ENCODE measurements around the gene MTHFS.

The MTHFS gene

GRCh38 chr15:79824136-79824701 is 72.6 kb downstream of the MTHFS start:
- Mint-ChIP-seq H3K9me3 (peaks cover 11% of the 10 kb centered on the region), H3K4me1 (no peaks in the 10 kb centered on the region), H3K36me3 (peaks cover 29% of the 10 kb centered on the region), H3K27me3 (no peaks in the 10 kb centered on the region), H3K4me3 (no peak overlapping the region), H3K27ac (no peak overlapping the region)
- ATAC-seq, result no peak

- H3K4me3 Mint-ChIP-seq, result no peak overlapping the region
- peaks cover 15% of the 10 kb centered on the region for H3K9me3 Mint-ChIP-seq
- H3K27ac Mint-ChIP-seq, result no peak overlapping the region
- ATAC-seq, result no peak
- no peaks in the 10 kb centered on the region for H3K4me1 Mint-ChIP-seq
- H3K27me3 Mint-ChIP-seq, result no peaks in the 10 kb centered on the region
- peaks cover 23% of the 10 kb centered on the region for H3K36me3 Mint-ChIP-seq
Measured at GRCh38 chr15:79820820-79821219, 76.0 kb downstream of the MTHFS start.

- Mint-ChIP-seq H3K27me3 (peaks cover 2% of the 10 kb centered on the region), H3K27ac (no peak overlapping the region), H3K36me3 (peaks cover 23% of the 10 kb centered on the region), H3K4me1 (no peaks in the 10 kb centered on the region), H3K4me3 (no peak overlapping the region), H3K9me3 (peaks cover 15% of the 10 kb centered on the region)
- ATAC-seq, result no peak
Measured at GRCh38 chr15:79820176-79820575, 76.6 kb downstream of the MTHFS start.

- Mint-ChIP-seq H3K27ac (no peak overlapping the region), H3K9me3 (peaks cover 15% of the 10 kb centered on the region), H3K27me3 (peaks cover 9% of the 10 kb centered on the region)
Measured at GRCh38 chr15:79816571-79816970, 80.2 kb downstream of the MTHFS start.

GRCh38 chr15:79815468-79815867 is 81.3 kb downstream of the MTHFS start:
- H3K27ac Mint-ChIP-seq, result no peak overlapping the region
- H3K4me3 Mint-ChIP-seq, result no peak overlapping the region
- H3K27me3 Mint-ChIP-seq, result peaks cover 9% of the 10 kb centered on the region
- no peak for ATAC-seq
- H3K36me3 Mint-ChIP-seq, result peaks cover 16% of the 10 kb centered on the region
- peaks cover 10% of the 10 kb centered on the region for H3K9me3 Mint-ChIP-seq
- no peaks in the 10 kb centered on the region for H3K4me1 Mint-ChIP-seq

More at GRCh38 chr15:79816571-79816970, 80.2 kb downstream of the MTHFS start:
- H3K4me1 Mint-ChIP-seq, result no peaks in the 10 kb centered on the region
- no peak for ATAC-seq
- H3K36me3 Mint-ChIP-seq, result peaks cover 23% of the 10 kb centered on the region
- H3K4me3 Mint-ChIP-seq, result no peak overlapping the region

GRCh38 chr15:79812541-79812940 is 84.3 kb downstream of the MTHFS start:
- ATAC-seq, result no peak
- Mint-ChIP-seq H3K36me3 (no peaks in the 10 kb centered on the region), H3K4me1 (no peaks in the 10 kb centered on the region), H3K9me3 (no peaks in the 10 kb centered on the region), H3K27ac (no peak overlapping the region), H3K4me3 (no peak overlapping the region), H3K27me3 (peaks cover 9% of the 10 kb centered on the region)

- no peaks in the 10 kb centered on the region for H3K9me3 Mint-ChIP-seq
- H3K4me3 Mint-ChIP-seq, result no peak overlapping the region
- no peak for ATAC-seq
- H3K27ac Mint-ChIP-seq, result no peak overlapping the region
- no peaks in the 10 kb centered on the region for H3K4me1 Mint-ChIP-seq
- peaks cover 9% of the 10 kb centered on the region for H3K27me3 Mint-ChIP-seq
- H3K36me3 Mint-ChIP-seq, result no peaks in the 10 kb centered on the region
Measured at GRCh38 chr15:79811406-79812405, 85.1 kb downstream of the MTHFS start.

- Mint-ChIP-seq H3K27me3 (peaks cover 13% of the 10 kb centered on the region), H3K36me3 (no peaks in the 10 kb centered on the region), H3K27ac (no peak overlapping the region), H3K9me3 (no peaks in the 10 kb centered on the region), H3K4me3 (no peak overlapping the region), H3K4me1 (no peaks in the 10 kb centered on the region)
- ATAC-seq, result no peak
Measured at GRCh38 chr15:79804838-79805237, 92.0 kb downstream of the MTHFS start.

- no peak overlapping the region for H3K4me3 Mint-ChIP-seq
- H3K27me3 Mint-ChIP-seq, result peaks cover 5% of the 10 kb centered on the region
- no peaks in the 10 kb centered on the region for H3K9me3 Mint-ChIP-seq
- H3K36me3 Mint-ChIP-seq, result no peaks in the 10 kb centered on the region
- no peak overlapping the region for H3K27ac Mint-ChIP-seq
- ATAC-seq, result no peak
- H3K4me1 Mint-ChIP-seq, result no peaks in the 10 kb centered on the region
Measured at GRCh38 chr15:79798311-79798710, 98.5 kb downstream of the MTHFS start.

All from stimulated activated memory B cell treated with anti-CD40 and anti-IgM and Interleukin-4, amounts not matched to agents 10 μg/mL and 1 μg/mL and 100 μg/mL, for 72 hours (primary cell).